Hepatocyte (in vitro differentiated cells): ENCODE data around the gene MYBPC2. TPM values are rescaled to one million over a fixed set of nuclear protein-coding genes. Genes with fewer than 3 reads are reported as not detected.

Experiments
- DNase-seq: peaks from one replicate; pipeline ENCODE4 v3.0.0-alpha.2; 2016; ENCODE audit warnings: low spot score
- H2AFZ ChIP-seq: fragments of 200-600 bp; sonication (generic); 2 replicates; pipeline ENCODE4 v1.6.0; 2016; ENCODE audit warnings: antibody characterized with exemption, mild to moderate bottlenecking
- H3K27ac ChIP-seq: fragments of 200-600 bp; sonication (generic); 2 replicates; pipeline ENCODE4 v1.5.1; 2016; ENCODE audit warnings: mild to moderate bottlenecking
- H3K27me3 ChIP-seq: fragments of 200-600 bp; sonication (generic); 2 replicates; pipeline ENCODE4 v1.6.1; 2016
- H3K36me3 ChIP-seq: fragments of 200-600 bp; sonication (generic); replicated peaks from 2 replicates; pipeline ENCODE4 v1.5.1; 2016; ENCODE audit warnings: low read depth; ENCODE audit not compliant: insufficient read depth
- H3K4me1 ChIP-seq: fragments of 200-600 bp; sonication (generic); 2 replicates; pipeline ENCODE4 v1.5.1; 2016; ENCODE audit warnings: mild to moderate bottlenecking, moderate library complexity; ENCODE audit not compliant: insufficient read depth
- H3K4me2 ChIP-seq: fragments of 200-600 bp; sonication (generic); 2 replicates; pipeline ENCODE4 v1.6.0; 2016
- H3K4me3 ChIP-seq: fragments of 200-600 bp; sonication (generic); 2 replicates; pipeline ENCODE4 v1.5.1; 2016; ENCODE audit warnings: mild to moderate bottlenecking
- H3K79me2 ChIP-seq: fragments of 200-600 bp; sonication (generic); 2 replicates; pipeline ENCODE4 v1.6.0; 2017; ENCODE audit warnings: mild to moderate bottlenecking
- H3K9me2 ChIP-seq: fragments of 200-600 bp; sonication (generic); replicated peaks from 2 replicates; pipeline ENCODE4 v1.6.0; 2017; ENCODE audit warnings: mild to moderate bottlenecking; ENCODE audit not compliant: insufficient read depth
- H3K9me3 ChIP-seq: fragments of 200-600 bp; sonication (generic); 2 replicates; pipeline ENCODE4 v1.5.1; 2016; ENCODE audit warnings: low read depth, mild to moderate bottlenecking
- H4K20me1 ChIP-seq: fragments of 200-600 bp; sonication (generic); 2 replicates; pipeline ENCODE4 v1.6.0; 2016; ENCODE audit warnings: mild to moderate bottlenecking; ENCODE audit not compliant: insufficient read depth, poor library complexity, severe bottlenecking
- EZH2 ChIP-seq: fragments of 200-600 bp; sonication (generic); IDR thresholded peaks from 2 replicates; pipeline ENCODE4 v1.6.1; 2016; ENCODE audit warnings: antibody characterized with exemption, mild to moderate bottlenecking, borderline replicate concordance
- EZH2phosphoT487 ChIP-seq: fragments of 200-600 bp; sonication (generic); IDR thresholded peaks from one replicate; pipeline ENCODE4 v1.6.1; 2018; ENCODE audit warnings: antibody characterized with exemption, mild to moderate bottlenecking, low read depth, moderate library complexity; ENCODE audit not compliant: unreplicated experiment, severe bottlenecking
- WGBS: methylation state at CpG from one replicate; pipeline ENCODE4 v1.1.6; 2016; ENCODE audit warnings: low lambda C conversion rate; ENCODE audit errors: missing lambda C conversion rate; 5-methylcytosine and 5-hydroxymethylcytosine counted together
- polyA plus RNA-seq: library from polyadenylated mRNA; unstranded; fragments of >200 nt; fragmentation: Nextera tagmentation; extraction: Ambion mirVana; gene quantifications from 2 replicates; pipeline ENCODE4 v1.2.1, GENCODE V29; 2016
- total RNA-seq: library from RNA; depleted of rRNA; stranded (reverse); fragments of >200 nt; gene quantifications from 2 replicates; pipeline ENCODE4 v1.2.3, GENCODE V29; 2014
- TF ChIP-seq, protein P1 (sequence below): fragments of 200-600 bp; sonication (generic); IDR thresholded peaks from 2 replicates; pipeline ENCODE4 v1.5.1; 2016; ENCODE audit warnings: antibody characterized with exemption, mild to moderate bottlenecking; ENCODE audit not compliant: poor library complexity

The MYBPC2 gene
- total and polyA plus RNA-seq, 2 experiments from 2014 or later = 0.07 TPM; not detected in 1

DNA sequence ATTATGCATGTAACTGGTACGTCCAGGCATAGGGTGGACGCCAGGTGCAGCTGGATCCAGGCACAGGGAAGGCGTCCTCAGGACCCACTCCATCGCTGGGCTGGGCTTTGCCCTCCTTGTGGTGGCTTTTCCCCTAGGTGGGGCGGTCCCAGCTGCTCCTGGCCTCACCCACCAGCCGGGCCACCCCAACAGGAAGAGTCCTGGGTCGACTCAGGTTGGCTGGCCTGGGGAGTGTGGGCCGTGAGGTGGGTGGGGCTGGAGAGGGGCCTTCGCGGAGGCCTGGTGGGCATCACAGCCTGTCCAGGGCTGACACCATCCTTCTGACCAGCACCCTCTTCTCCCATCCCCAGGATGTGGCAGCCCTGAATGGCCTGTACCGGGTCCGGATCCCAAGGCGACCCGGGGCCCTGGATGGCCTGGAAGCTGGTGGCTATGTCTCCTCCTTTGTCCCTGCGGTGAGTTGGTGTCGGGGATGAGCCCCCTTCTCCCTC, 47.1 kb downstream of the MYBPC2 start:
- peaks cover 6% of the 10 kb centered on the region for H3K4me1 ChIP-seq
- no peak overlapping the region for H3K4me2 ChIP-seq
- 97% methylated on average over 16 of the region's 16 CpGs for WGBS
- no peaks in the 10 kb centered on the region for H3K36me3 ChIP-seq
- H2AFZ ChIP-seq = no peak overlapping the region
- no peak overlapping the region for H3K27ac ChIP-seq
- no peak overlapping the region for H3K4me3 ChIP-seq
- H3K27me3 ChIP-seq = no peaks in the 10 kb centered on the region
- no peak for DNase-seq
- no peak for TF ChIP-seq EZH2
- TF ChIP-seq EZH2phosphoT487 = no peak
- TF ChIP-seq, protein P1, sequence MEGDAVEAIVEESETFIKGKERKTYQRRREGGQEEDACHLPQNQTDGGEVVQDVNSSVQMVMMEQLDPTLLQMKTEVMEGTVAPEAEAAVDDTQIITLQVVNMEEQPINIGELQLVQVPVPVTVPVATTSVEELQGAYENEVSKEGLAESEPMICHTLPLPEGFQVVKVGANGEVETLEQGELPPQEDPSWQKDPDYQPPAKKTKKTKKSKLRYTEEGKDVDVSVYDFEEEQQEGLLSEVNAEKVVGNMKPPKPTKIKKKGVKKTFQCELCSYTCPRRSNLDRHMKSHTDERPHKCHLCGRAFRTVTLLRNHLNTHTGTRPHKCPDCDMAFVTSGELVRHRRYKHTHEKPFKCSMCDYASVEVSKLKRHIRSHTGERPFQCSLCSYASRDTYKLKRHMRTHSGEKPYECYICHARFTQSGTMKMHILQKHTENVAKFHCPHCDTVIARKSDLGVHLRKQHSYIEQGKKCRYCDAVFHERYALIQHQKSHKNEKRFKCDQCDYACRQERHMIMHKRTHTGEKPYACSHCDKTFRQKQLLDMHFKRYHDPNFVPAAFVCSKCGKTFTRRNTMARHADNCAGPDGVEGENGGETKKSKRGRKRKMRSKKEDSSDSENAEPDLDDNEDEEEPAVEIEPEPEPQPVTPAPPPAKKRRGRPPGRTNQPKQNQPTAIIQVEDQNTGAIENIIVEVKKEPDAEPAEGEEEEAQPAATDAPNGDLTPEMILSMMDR = no peak
- H4K20me1 ChIP-seq = peaks cover 36% of the 10 kb centered on the region
- H3K9me2 ChIP-seq = no peaks in the 10 kb centered on the region
- no peaks in the 10 kb centered on the region for H3K9me3 ChIP-seq
- peaks cover 22% of the 10 kb centered on the region for H3K79me2 ChIP-seq

DNA sequence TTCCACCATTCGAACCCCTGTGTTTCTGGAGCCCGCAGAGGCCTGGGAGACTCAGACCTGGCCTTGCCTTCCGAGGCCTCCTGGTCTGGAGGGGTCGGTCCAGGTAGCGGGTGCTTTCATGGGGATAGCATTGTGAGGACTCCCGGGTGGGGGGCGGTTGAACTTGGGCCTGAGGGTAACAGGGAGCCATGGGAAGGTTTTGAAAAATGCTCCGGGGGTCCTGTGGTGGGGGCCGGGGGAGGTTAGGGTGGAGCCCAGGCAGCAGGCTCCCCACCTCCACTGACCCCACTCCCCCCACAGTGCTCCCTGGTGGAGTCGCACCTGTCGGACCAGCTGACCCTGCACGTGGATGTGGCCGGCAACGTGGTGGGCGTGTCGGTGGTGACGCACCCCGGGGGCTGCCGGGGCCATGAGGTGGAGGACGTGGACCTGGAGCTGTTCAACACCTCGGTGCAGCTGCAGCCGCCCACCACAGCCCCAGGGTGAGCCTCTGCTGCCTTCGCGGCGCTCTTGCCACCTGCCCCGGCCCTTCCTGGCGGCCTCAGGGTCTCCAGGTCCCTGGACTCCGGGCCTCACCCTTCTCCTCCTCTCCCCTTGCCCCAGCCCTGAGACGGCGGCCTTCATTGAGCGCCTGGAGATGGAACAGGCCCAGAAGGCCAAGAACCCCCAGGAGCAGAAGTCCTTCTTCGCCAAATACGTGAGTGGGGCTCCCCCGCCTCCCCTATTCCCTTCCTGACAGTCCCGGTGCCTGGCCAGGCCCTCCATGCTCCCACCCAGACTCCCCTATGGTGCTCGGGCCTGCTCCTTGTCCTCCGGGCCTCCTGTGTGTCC, 47.8 kb downstream of the MYBPC2 start:
- H2AFZ ChIP-seq = no peak overlapping the region
- 97% methylated on average over 17 of the region's 37 CpGs for whole genome bisulfite sequencing

DNA sequence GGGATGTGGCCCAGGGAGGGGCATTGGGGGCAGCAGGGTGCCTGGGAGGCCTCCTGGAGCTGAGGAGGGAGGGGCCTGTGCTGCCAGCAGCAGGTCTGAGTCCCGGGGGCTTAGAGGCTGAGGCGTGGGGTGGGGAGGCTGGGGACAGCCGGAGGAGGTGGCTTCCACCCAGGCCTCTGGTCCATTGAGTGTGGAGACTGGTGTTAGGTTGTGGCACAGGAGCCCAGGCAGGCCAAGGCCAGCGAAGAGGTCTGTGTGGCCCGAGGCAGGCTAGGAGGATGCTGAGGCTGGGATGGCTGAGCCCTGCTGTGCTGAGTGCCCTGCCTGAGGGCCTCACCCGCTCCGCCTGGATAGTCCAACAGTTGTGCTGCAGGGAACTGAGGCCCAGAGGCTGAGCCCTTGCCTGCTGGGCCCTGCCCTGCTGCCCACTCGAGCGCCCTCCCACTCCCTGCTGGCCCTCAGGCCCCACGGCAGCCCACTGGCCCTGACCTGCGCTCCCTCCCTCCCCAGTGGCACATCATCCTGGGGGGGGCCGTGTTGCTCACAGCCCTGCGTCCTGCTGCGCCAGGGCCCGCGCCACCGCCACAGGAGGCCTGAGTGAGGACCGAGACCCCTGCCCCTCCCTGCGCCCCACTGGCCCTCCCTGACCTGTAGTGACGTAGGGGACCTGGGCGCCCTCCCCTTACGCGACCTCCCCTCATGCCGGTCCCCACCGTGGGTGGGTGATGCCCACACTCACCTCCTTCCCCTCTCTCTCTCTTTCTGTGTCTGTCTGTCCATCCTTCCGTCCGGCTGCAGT, 48.9 kb downstream of the MYBPC2 start:
- TF ChIP-seq EZH2 = no peak
- TF ChIP-seq, protein P1 = no peak
- TF ChIP-seq EZH2phosphoT487 = no peak
- peaks cover 22% of the 10 kb centered on the region for H3K79me2 ChIP-seq
- no peak for DNase-seq
- H2AFZ ChIP-seq = no peak overlapping the region
- no peaks in the 10 kb centered on the region for H3K9me3 ChIP-seq
- no peaks in the 10 kb centered on the region for H3K36me3 ChIP-seq
- H4K20me1 ChIP-seq = peaks cover 36% of the 10 kb centered on the region
- H3K27ac ChIP-seq = no peak overlapping the region
- no peaks in the 10 kb centered on the region for H3K27me3 ChIP-seq
- H3K4me1 ChIP-seq = peaks cover 6% of the 10 kb centered on the region
- H3K4me3 ChIP-seq = no peak overlapping the region
- H3K4me2 ChIP-seq = no peak overlapping the region
- WGBS = 96% methylated on average over 18 of the region's 27 CpGs
- H3K9me2 ChIP-seq = no peaks in the 10 kb centered on the region

More for the DNA sequence above, 47.8 kb downstream of the MYBPC2 start:
- no peaks in the 10 kb centered on the region for H3K9me3 ChIP-seq
- H3K9me2 ChIP-seq = no peaks in the 10 kb centered on the region
- no peak overlapping the region for H3K27ac ChIP-seq
- H3K4me3 ChIP-seq = no peak overlapping the region
- TF ChIP-seq EZH2phosphoT487 = no peak
- H3K36me3 ChIP-seq = no peaks in the 10 kb centered on the region
- H3K4me1 ChIP-seq = peaks cover 6% of the 10 kb centered on the region
- H3K27me3 ChIP-seq = no peaks in the 10 kb centered on the region
- peaks cover 22% of the 10 kb centered on the region for H3K79me2 ChIP-seq
- peaks cover 36% of the 10 kb centered on the region for H4K20me1 ChIP-seq
- no peak overlapping the region for H3K4me2 ChIP-seq
- no peak for DNase-seq
